Stimulated activated CD8-positive, alpha-beta memory T cell treated with anti-CD3 and anti-CD28 coated beads, Interleukin-12 subunit alpha, Interleukin-12 subunit beta, amount 100 ng/mL, for 24 hours (primary cell): ENCODE measurements around the gene RETN.

ENCODE experiments used
- DNase-seq: peaks from one replicate; pipeline ENCODE4 v3.0.0-alpha.2; 2020; ENCODE audit errors: extremely low read depth

Gene RETN

GRCh38 chr19:7682175-7682855 lies 13.5 kb downstream of the RETN start:
- no peak for DNase-seq

GRCh38 chr19:7685546-7686445 lies 16.9 kb downstream of the RETN start:
- DNase-seq = no peak

- DNase-seq = no peak
Measured at GRCh38 chr19:7687177-7687576, 18.3 kb downstream of the RETN start.

- DNase-seq = no peak
Measured at GRCh38 chr19:7689165-7689564, 20.3 kb downstream of the RETN start.

GRCh38 chr19:7690779-7691258 lies 22.0 kb downstream of the RETN start:
- no peak for DNase-seq

GRCh38 chr19:7691497-7691896 lies 22.6 kb downstream of the RETN start:
- DNase-seq = no peak

GRCh38 chr19:7692417-7693088 lies 23.7 kb downstream of the RETN start:
- DNase-seq = no peak

GRCh38 chr19:7694499-7694898 lies 25.6 kb downstream of the RETN start:
- DNase-seq = no peak

- no peak for DNase-seq
Measured at GRCh38 chr19:7697721-7698287, 29.0 kb downstream of the RETN start.

- no peak for DNase-seq
Measured at GRCh38 chr19:7698583-7698982, 29.7 kb downstream of the RETN start.

GRCh38 chr19:7699003-7699402 lies 30.2 kb downstream of the RETN start:
- no peak for DNase-seq

- no peak for DNase-seq
Measured at GRCh38 chr19:7699417-7700401, 30.9 kb downstream of the RETN start.

- no peak for DNase-seq
Measured at GRCh38 chr19:7701049-7701653, 32.3 kb downstream of the RETN start.

- no peak for DNase-seq
Measured at GRCh38 chr19:7701654-7702457, 33.0 kb downstream of the RETN start, which contains the start of gene FCER2. Gene FCER2, minus strand, starts transcription at chr19:7702131. Its CDS starts 2,371 bp downstream, at chr19:7699760.

- no peak for DNase-seq
Measured at GRCh38 chr19:7703332-7703731, 34.5 kb downstream of the RETN start.

GRCh38 chr19:7704280-7705060 lies 35.6 kb downstream of the RETN start:
- DNase-seq = no peak

GRCh38 chr19:7705387-7706187 lies 36.7 kb downstream of the RETN start:
- peak; percentile 61 for DNase-seq
